HG02870 (cell line): ENCODE results near the gene COL4A1.

Experiments used
- ATAC-seq: cut with Tn5 transposase; IDR thresholded peaks from one replicate; pipeline ENCODE4 v1.9.1; 2021; ENCODE audit warnings: mild to moderate bottlenecking, moderate library complexity; ENCODE audit not compliant: unreplicated experiment

The COL4A1 gene

GRCh38 chr13:110105136-110105535, 201.8 kb downstream of the COL4A1 start:
- ATAC-seq: no peak

DNA sequence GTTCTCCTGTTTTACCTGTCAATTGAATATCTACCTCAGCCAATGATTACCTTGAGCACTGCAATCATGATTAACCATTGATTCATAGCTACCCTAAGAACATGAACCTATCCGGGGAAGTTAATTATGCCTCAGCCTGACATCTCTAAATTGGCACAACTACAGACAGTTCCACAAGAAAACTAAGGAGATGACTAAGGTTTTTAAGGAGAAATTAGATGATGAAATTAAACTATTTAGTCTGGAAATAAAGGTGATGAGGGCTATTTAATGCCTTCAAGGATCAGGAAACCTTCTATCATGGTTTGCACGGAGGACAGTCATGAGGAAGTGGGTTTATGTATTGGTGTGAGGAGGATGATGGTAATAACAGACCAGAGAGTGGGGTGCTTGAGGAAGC, 203.4 kb downstream of the COL4A1 start:
- ATAC-seq: no peak

DNA sequence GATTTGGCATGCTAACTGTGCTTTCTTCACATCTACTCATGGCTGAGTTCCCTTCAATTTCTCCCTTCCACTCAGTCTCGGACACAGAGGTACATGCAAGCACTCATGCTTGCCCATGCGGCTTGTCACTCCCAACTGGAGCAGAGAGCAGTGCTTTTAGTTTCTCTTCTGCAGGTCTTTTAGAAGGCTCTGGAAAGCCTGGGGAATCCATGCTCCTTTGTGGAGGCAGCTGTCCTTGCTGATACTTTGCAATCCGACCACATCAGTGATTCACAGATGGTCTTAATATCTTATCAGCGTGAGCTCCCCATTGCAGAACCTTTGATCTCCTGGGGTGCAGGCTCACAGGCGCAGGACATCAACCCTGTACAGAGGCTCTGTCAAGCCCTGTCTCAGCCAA, 203.9 kb downstream of the COL4A1 start:
- ATAC-seq: no peak

DNA sequence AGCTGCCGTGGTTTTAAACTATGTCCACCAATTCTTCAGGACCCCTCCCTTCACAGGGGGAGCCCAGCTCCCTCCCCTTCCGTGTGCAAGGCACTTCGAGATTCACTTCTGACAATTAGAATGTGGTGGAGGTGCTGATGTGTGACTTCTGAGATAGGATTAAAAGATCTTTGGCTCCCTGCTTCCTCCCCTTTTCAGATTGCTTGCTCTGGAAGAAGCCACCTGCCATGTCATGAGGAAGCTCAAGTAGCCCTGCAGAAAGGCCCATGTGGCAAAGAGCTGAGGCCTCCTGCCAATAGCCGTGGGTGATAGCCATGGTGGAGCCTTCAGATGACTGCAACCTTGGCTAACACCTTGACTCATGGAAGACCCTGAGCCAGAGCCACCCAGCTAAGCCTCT, 204.9 kb downstream of the COL4A1 start:
- ATAC-seq: no peak

GRCh38 chr13:110099922-110100321, 207.0 kb downstream of the COL4A1 start:
- no peak for ATAC-seq
